Stimulated activated CD8-positive, alpha-beta memory T cell treated with anti-CD3 and anti-CD28 coated beads, Interleukin-7, amount 100 ng/mL, for 1 hour (primary cell): ENCODE measurements around the gene BLVRB.
"Not testable (repeated sequence)": the region's sequence is repeated elsewhere in the genome, so short reads cannot be mapped to it uniquely, and the experiment has no call there.

Experiments
- DNase-seq, 2 donors: peaks; one replicate each; pipeline ENCODE4 v3.0.0-alpha.2; 2020; ENCODE audit warnings: low read depth in 2 of 2

The BLVRB gene

GRCh38 chr19:40450664-40451063, 14.9 kb downstream of the BLVRB start:
- DNase-seq = no peak

- DNase-seq = no peak
Observed at GRCh38 chr19:40449506-40449905, 16.0 kb downstream of the BLVRB start.

GRCh38 chr19:40446263-40446784, 19.2 kb downstream of the BLVRB start:
- no peak for DNase-seq

GRCh38 chr19:40445780-40446262, 19.7 kb downstream of the BLVRB start:
- DNase-seq = no peak

GRCh38 chr19:40444825-40445312, 20.7 kb downstream of the BLVRB start:
- DNase-seq = no peak

- peak; percentile 91 to 92 for DNase-seq
Observed at GRCh38 chr19:40444000-40444824, 21.3 kb downstream of the BLVRB start, which contains the start of gene SERTAD3. TSS of gene SERTAD3 (minus strand) at chr19:40444335. CDS start at chr19:40442080, 2,255 bp downstream.

- peak; percentile 94 to 98 for DNase-seq
Observed at GRCh38 chr19:40443131-40443999, 22.2 kb downstream of the BLVRB start.

GRCh38 chr19:40442328-40443130, 23.0 kb downstream of the BLVRB start:
- DNase-seq = no peak

- no peak for DNase-seq
Observed at GRCh38 chr19:40441719-40442253, 23.8 kb downstream of the BLVRB start.

GRCh38 chr19:40438284-40438683, 27.3 kb downstream of the BLVRB start:
- no peak for DNase-seq

- peak in 1 of 2 donors; percentile 27 for DNase-seq
Observed at GRCh38 chr19:40433391-40434216, 31.9 kb downstream of the BLVRB start.

- not testable (repeated sequence) for DNase-seq
Observed at GRCh38 chr19:40432760-40433159, 32.8 kb downstream of the BLVRB start.

- no peak for DNase-seq
Observed at GRCh38 chr19:40431698-40432097, 33.8 kb downstream of the BLVRB start.

- not testable (repeated sequence) for DNase-seq
Observed at GRCh38 chr19:40430242-40430641, 35.3 kb downstream of the BLVRB start.

GRCh38 chr19:40428197-40428596, 37.3 kb downstream of the BLVRB start:
- DNase-seq = not testable (repeated sequence)

GRCh38 chr19:40425450-40426287, 39.9 kb downstream of the BLVRB start, which contains the start of gene SERTAD1:
TSS of gene SERTAD1 (minus strand) at chr19:40425992. CDS start at chr19:40423546, 2,446 bp downstream.
- DNase-seq = peak; percentile 100

- DNase-seq = no peak
Observed at GRCh38 chr19:40424637-40425449, 40.7 kb downstream of the BLVRB start.

- DNase-seq = no peak
Observed at GRCh38 chr19:40423938-40424337, 41.6 kb downstream of the BLVRB start.
